Endothelial cell (in vitro differentiated cells): ENCODE data around the gene NEDD9. TPM values are rescaled to one million over a fixed set of nuclear protein-coding genes. Genes with fewer than 3 reads are reported as not detected.
A peak's percentile ranks its signal among the peaks of the same experiment; 100 is the strongest.

Experiments used
- DNase-seq: peaks from one replicate; pipeline ENCODE4 v3.0.0; 2021; ENCODE audit warnings: low spot score
- H3K27ac Mint-ChIP-seq: one replicate; pipeline ENCODE4 v1.8.0; 2021; ENCODE audit warnings: mixed read lengths, inconsistent platforms; ENCODE audit not compliant: unreplicated experiment
- H3K27me3 Mint-ChIP-seq: one replicate; pipeline ENCODE4 v1.8.0; 2021; ENCODE audit warnings: mild to moderate bottlenecking, moderate library complexity, mixed read lengths, inconsistent platforms; ENCODE audit not compliant: unreplicated experiment
- H3K36me3 Mint-ChIP-seq: one replicate; pipeline ENCODE4 v1.8.0; 2021; ENCODE audit warnings: mild to moderate bottlenecking, low read depth, mixed read lengths, inconsistent platforms; ENCODE audit not compliant: unreplicated experiment
- H3K4me1 Mint-ChIP-seq: one replicate; pipeline ENCODE4 v1.8.0; 2021; ENCODE audit warnings: mild to moderate bottlenecking, mixed read lengths, inconsistent platforms; ENCODE audit not compliant: unreplicated experiment
- H3K4me3 Mint-ChIP-seq: one replicate; pipeline ENCODE4 v1.8.0; 2021; ENCODE audit warnings: mild to moderate bottlenecking, mixed read lengths, inconsistent platforms; ENCODE audit not compliant: unreplicated experiment
- H3K9me3 Mint-ChIP-seq: one replicate; pipeline ENCODE4 v1.8.0; 2021; ENCODE audit warnings: mixed read lengths, inconsistent platforms; ENCODE audit not compliant: unreplicated experiment
- CTCF ChIP-seq: fragments of 200-600 bp; sonication (generic); IDR thresholded peaks from one replicate; pipeline ENCODE4 v1.5.0; 2021; ENCODE audit warnings: antibody characterized with exemption; ENCODE audit not compliant: unreplicated experiment
- total RNA-seq: library from RNA; stranded (reverse); fragmentation: NEBNext Ultra II Directional; extraction: Animal tissue kit (Norgen Biotek cat#: 25700); gene quantifications from one replicate; pipeline ENCODE4 v1.2.1, GENCODE V29; 2021; ENCODE audit not compliant: unreplicated experiment

Gene NEDD9
- total RNA-seq, 1 donor from 2014 or later = 3.2 TPM

DNA sequence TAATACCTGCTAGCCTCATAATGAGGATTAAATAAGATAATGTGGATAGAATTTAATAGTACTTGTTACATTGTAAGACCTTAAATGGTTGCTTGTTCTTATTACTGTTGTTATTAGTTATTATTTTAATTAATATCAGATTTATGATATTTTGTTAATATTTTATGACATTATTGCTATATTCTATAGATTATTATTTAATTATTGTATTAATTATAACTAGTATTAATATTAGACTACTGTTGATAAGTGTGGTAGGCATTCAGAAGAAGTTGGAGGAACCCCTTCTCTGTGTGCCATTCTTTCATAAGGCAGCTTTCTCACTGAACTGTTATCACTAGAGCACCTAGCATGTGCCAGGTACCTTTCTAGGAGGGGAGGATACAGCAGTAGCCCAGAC is 2.6 kb upstream of the NEDD9 start:
- Mint-ChIP-seq H3K27me3 (peaks cover 9% of the 10 kb centered on the region), H3K36me3 (no peaks in the 10 kb centered on the region), H3K27ac (no peak overlapping the region), H3K9me3 (no peaks in the 10 kb centered on the region), H3K4me1 (peaks cover 13% of the 10 kb centered on the region), H3K4me3 (no peak overlapping the region)
- no peak for TF ChIP-seq CTCF
- no peak for DNase-seq

DNA sequence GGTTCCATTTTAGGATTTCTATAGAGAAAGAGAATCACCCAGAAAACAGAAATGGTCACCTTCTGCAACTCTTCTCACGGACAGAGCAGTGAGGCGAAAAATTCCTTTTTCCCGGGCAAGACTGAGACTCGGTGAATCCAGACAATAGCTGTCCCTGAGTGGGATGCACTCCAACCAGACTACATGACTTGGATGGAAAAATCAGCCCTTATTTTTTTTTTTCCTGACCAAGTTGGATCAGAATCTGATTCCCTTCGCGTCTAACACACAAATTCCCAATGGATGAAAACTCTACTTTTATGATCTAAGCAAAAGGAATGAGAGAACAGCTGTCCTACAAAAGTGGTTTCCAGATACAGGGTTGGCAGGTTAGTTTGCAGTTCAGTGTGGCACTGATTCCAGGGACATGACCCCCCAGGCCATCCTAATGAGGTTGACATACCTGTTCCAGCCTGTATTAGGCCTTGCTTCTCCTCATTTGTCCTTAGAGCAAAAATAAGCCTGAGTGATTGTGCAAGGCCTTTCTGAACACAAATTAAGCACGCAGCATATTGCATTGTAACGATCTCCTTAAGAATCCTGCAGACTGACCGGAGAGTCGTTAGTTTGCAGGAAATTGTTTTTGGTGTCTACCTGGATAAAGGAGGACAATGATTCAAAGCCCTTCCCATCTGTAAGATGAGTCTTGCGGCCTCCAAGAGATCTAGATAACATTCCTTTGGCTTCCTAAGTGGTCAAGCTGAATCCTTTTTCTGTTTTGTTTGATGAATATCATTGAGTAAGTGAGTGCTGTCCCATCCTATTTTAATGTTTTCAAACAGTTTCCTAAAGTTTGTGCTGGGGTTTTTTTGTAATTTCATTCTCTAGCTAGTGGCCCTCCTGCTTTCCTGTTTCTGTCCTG is 1.5 kb upstream of the NEDD9 start:
- Mint-ChIP-seq H3K36me3 (no peaks in the 10 kb centered on the region), H3K4me3 (no peak overlapping the region), H3K4me1 (peaks cover 15% of the 10 kb centered on the region), H3K27ac (peak overlapping the region; percentile 98), H3K27me3 (peaks cover 9% of the 10 kb centered on the region), H3K9me3 (no peaks in the 10 kb centered on the region)
- no peak for TF ChIP-seq CTCF
- no peak for DNase-seq

- no peak for DNase-seq
- Mint-ChIP-seq H3K36me3 (no peaks in the 10 kb centered on the region), H3K27me3 (peaks cover 7% of the 10 kb centered on the region), H3K27ac (peak overlapping the region; percentile 98), H3K4me1 (peaks cover 16% of the 10 kb centered on the region), H3K9me3 (no peaks in the 10 kb centered on the region), H3K4me3 (peak overlapping the region; percentile 93)
- no peak for TF ChIP-seq CTCF
Observed at GRCh38 chr6:11232770-11233626, 530 bp upstream of the NEDD9 start.

GRCh38 chr6:11231564-11232192 is 790 bp downstream of the NEDD9 start:
- no peak for TF ChIP-seq CTCF
- Mint-ChIP-seq H3K9me3 (no peaks in the 10 kb centered on the region), H3K4me1 (peaks cover 16% of the 10 kb centered on the region), H3K27me3 (peaks cover 11% of the 10 kb centered on the region), H3K4me3 (peak overlapping the region; percentile 93), H3K36me3 (no peaks in the 10 kb centered on the region), H3K27ac (peak overlapping the region; percentile 1)
- DNase-seq = no peak
